SK-N-SH treated with all-trans-retinoic acid at 6 μM for 48 hours (cell line): Measurements from ENCODE around the gene AMDHD2.

Source experiments
- ATAC-seq: fragments of 200-7000 bp; cut with Tn5 transposase; 3 replicates; pipeline ENCODE4 v1.9.1; 2020; ENCODE audit warnings: mild to moderate bottlenecking, moderate library complexity
- ARNTL ChIP-seq: fragments of 450-650 bp; formaldehyde crosslinking; IDR thresholded peaks from 2 replicates; pipeline ENCODE4 v1.5.0; 2020; ENCODE audit warnings: low read depth, mild to moderate bottlenecking, moderate library complexity, borderline replicate concordance
- CSDC2 ChIP-seq: fragments of 250-450 bp; sonication (Bioruptor Pico); IDR thresholded peaks from 2 replicates; pipeline ENCODE4 v1.5.0; 2020; ENCODE audit warnings: mild to moderate bottlenecking, moderate library complexity
- GLIS3 ChIP-seq: fragments of 250-450 bp; sonication (Bioruptor Pico); IDR thresholded peaks from 2 replicates; pipeline ENCODE4 v1.5.0; 2020; ENCODE audit warnings: mild to moderate bottlenecking, moderate library complexity
- ISL1 ChIP-seq: fragments of 250-450 bp; sonication (Bioruptor Pico); IDR thresholded peaks from 2 replicates; pipeline ENCODE4 v2.1.2; 2022; ENCODE audit warnings: mild to moderate bottlenecking, moderate library complexity
- OSR1 ChIP-seq: fragments of 250-450 bp; sonication (Bioruptor Pico); IDR thresholded peaks from 2 replicates; pipeline ENCODE4 v1.8.0; 2022; ENCODE audit warnings: moderate library complexity, mild to moderate bottlenecking, inconsistent platforms
- PPARA ChIP-seq: fragments of 250-450 bp; sonication (Bioruptor Pico); IDR thresholded peaks from 2 replicates; pipeline ENCODE4 v1.5.0; 2020; ENCODE audit warnings: mild to moderate bottlenecking, borderline replicate concordance
- RARB ChIP-seq: fragments of 250-450 bp; sonication (Bioruptor Pico); IDR thresholded peaks from 2 replicates; pipeline ENCODE4 v1.8.0; 2021; ENCODE audit warnings: mild to moderate bottlenecking, moderate library complexity
- SNAI2 ChIP-seq: fragments of 250-450 bp; sonication (Bioruptor Pico); IDR thresholded peaks from 2 replicates; pipeline ENCODE4 v1.5.0; 2020; ENCODE audit warnings: mild to moderate bottlenecking, moderate library complexity
- TOX ChIP-seq: fragments of 250-450 bp; sonication (Bioruptor Pico); IDR thresholded peaks from 2 replicates; pipeline ENCODE4 v1.8.0; 2021; ENCODE audit warnings: mild to moderate bottlenecking, moderate library complexity, borderline replicate concordance
- ZC3H10 ChIP-seq: fragments of 250-450 bp; sonication (Bioruptor Pico); IDR thresholded peaks from 2 replicates; pipeline ENCODE4 v1.5.1; 2021; ENCODE audit warnings: mild to moderate bottlenecking, moderate library complexity
- ZFP3 ChIP-seq: fragments of 250-450 bp; sonication (Bioruptor Pico); IDR thresholded peaks from 2 replicates; pipeline ENCODE4 v1.5.0; 2020; ENCODE audit warnings: mild to moderate bottlenecking, moderate library complexity
- ZFP30 ChIP-seq: fragments of 450-650 bp; formaldehyde crosslinking; IDR thresholded peaks from 2 replicates; pipeline ENCODE4 v1.5.0; 2022; ENCODE audit warnings: mild to moderate bottlenecking, moderate library complexity
- ZNF70 ChIP-seq: fragments of 450-650 bp; formaldehyde crosslinking; IDR thresholded peaks from 2 replicates; pipeline ENCODE4 v1.5.0; 2020; ENCODE audit warnings: mild to moderate bottlenecking, moderate library complexity
- ZNF8 ChIP-seq: fragments of 450-650 bp; formaldehyde crosslinking; IDR thresholded peaks from 2 replicates; pipeline ENCODE4 v1.5.0; 2020; ENCODE audit warnings: mild to moderate bottlenecking, moderate library complexity
- TF ChIP-seq, protein P1 (sequence below): fragments of 250-450 bp; sonication (Bioruptor Pico); IDR thresholded peaks from 2 replicates; pipeline ENCODE4 v1.8.0; 2020; ENCODE audit warnings: mild to moderate bottlenecking, moderate library complexity, borderline replicate concordance
- TF ChIP-seq, protein P2 (sequence below): fragments of 250-450 bp; sonication (Bioruptor Pico); IDR thresholded peaks from 2 replicates; pipeline ENCODE4 v1.5.1; 2020; ENCODE audit warnings: low read depth, mild to moderate bottlenecking, moderate library complexity
- TF ChIP-seq, protein P3 (sequence below): fragments of 250-450 bp; sonication (Bioruptor Pico); IDR thresholded peaks from 2 replicates; pipeline ENCODE4 v1.5.1; 2021; ENCODE audit warnings: mild to moderate bottlenecking, moderate library complexity
- TF ChIP-seq, protein P4 (sequence below): fragments of 250-450 bp; sonication (Bioruptor Pico); IDR thresholded peaks from 2 replicates; pipeline ENCODE4 v1.5.0; 2020; ENCODE audit warnings: mild to moderate bottlenecking, moderate library complexity
- TF ChIP-seq, protein P5 (sequence below): fragments of 250-450 bp; sonication (Bioruptor Pico); IDR thresholded peaks from 2 replicates; pipeline ENCODE4 v1.8.0; 2021; ENCODE audit warnings: low read depth, mild to moderate bottlenecking, moderate library complexity, borderline replicate concordance

The AMDHD2 gene

DNA sequence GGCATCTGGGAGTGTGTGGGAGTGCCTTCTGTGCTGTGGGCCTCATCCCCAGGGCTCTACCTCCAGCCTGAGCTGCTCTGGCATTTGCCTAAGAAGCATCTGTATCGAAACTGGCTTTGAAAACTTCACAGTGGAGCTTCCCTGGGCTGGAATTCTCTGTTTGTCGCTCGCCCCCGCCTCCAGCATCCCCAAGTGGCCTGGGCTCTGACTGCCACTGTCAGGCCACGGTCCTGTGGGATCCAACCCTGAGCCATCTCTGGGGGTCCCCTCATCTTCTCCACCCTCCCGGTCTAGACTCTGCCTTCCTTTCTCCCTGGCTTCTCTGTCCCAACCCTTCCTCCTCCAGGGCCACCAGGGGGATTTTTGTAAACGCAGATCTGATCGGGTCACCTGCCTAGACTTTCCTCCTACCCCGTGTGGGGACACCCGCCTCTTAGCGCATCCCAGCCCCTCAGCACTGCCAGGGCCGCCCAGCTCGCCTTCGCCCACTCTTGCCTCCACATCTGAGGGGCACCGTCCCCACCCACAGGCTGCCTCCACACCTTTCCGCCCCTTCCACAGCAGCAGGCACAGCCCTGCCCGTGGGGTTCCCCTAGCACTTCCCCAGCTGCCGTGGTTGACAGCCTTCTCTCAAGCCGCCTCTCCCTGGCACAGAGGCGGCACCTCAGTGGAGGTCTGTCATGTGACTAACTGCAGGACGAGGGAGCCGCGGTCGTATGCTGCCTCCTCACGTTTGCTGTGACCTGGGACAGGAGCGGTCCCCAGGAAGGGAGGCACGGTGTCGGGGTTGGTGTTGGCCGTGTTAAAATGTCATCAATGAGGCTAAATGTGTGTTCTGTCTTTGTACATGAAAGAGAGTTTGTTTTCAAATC lies 33.3 kb upstream of the AMDHD2 start (continued):
- TF ChIP-seq, protein P1, sequence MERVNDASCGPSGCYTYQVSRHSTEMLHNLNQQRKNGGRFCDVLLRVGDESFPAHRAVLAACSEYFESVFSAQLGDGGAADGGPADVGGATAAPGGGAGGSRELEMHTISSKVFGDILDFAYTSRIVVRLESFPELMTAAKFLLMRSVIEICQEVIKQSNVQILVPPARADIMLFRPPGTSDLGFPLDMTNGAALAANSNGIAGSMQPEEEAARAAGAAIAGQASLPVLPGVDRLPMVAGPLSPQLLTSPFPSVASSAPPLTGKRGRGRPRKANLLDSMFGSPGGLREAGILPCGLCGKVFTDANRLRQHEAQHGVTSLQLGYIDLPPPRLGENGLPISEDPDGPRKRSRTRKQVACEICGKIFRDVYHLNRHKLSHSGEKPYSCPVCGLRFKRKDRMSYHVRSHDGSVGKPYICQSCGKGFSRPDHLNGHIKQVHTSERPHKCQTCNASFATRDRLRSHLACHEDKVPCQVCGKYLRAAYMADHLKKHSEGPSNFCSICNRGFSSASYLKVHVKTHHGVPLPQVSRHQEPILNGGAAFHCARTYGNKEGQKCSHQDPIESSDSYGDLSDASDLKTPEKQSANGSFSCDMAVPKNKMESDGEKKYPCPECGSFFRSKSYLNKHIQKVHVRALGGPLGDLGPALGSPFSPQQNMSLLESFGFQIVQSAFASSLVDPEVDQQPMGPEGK (CRISPR knock-in tag), result no peak
- TF ChIP-seq ISL1 (CRISPR knock-in tag) (no peak), GLIS3 (CRISPR knock-in tag) (no peak), ZNF70 (no peak), OSR1 (CRISPR knock-in tag) (no peak), CSDC2 (no peak)
- TF ChIP-seq, protein P2, sequence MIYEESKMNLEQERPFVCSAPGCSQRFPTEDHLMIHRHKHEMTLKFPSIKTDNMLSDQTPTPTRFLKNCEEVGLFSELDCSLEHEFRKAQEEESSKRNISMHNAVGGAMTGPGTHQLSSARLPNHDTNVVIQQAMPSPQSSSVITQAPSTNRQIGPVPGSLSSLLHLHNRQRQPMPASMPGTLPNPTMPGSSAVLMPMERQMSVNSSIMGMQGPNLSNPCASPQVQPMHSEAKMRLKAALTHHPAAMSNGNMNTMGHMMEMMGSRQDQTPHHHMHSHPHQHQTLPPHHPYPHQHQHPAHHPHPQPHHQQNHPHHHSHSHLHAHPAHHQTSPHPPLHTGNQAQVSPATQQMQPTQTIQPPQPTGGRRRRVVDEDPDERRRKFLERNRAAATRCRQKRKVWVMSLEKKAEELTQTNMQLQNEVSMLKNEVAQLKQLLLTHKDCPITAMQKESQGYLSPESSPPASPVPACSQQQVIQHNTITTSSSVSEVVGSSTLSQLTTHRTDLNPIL (CRISPR knock-in tag), result no peak
- TF ChIP-seq, protein P3, sequence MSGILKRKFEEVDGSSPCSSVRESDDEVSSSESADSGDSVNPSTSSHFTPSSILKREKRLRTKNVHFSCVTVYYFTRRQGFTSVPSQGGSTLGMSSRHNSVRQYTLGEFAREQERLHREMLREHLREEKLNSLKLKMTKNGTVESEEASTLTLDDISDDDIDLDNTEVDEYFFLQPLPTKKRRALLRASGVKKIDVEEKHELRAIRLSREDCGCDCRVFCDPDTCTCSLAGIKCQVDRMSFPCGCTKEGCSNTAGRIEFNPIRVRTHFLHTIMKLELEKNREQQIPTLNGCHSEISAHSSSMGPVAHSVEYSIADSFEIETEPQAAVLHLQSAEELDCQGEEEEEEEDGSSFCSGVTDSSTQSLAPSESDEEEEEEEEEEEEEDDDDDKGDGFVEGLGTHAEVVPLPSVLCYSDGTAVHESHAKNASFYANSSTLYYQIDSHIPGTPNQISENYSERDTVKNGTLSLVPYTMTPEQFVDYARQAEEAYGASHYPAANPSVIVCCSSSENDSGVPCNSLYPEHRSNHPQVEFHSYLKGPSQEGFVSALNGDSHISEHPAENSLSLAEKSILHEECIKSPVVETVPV, result no peak

DNA sequence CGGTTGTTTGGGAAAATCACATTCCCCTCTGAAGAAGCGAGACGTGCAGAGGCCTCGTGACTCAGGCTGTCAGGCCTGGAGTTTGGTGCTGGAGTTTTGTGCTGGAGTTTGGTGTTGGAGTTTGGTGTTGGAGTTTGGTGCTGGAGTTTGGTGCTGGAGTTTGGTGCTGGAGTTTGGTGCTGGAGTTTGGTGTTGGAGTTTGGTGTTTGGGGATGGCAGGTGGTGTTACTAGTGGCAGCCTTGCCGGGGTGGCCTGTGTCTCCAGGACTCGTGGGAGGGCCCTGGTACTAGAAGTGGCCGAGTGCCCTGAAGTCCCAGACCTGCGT lies 32.7 kb upstream of the AMDHD2 start:
- TF ChIP-seq OSR1 (CRISPR knock-in tag) (no peak), ZFP30 (CRISPR knock-in tag) (no peak), SNAI2 (CRISPR knock-in tag) (no peak), RARB (CRISPR knock-in tag) (no peak), ZFP3 (CRISPR knock-in tag) (no peak), TOX (CRISPR knock-in tag) (no peak)
- TF ChIP-seq, protein P4, sequence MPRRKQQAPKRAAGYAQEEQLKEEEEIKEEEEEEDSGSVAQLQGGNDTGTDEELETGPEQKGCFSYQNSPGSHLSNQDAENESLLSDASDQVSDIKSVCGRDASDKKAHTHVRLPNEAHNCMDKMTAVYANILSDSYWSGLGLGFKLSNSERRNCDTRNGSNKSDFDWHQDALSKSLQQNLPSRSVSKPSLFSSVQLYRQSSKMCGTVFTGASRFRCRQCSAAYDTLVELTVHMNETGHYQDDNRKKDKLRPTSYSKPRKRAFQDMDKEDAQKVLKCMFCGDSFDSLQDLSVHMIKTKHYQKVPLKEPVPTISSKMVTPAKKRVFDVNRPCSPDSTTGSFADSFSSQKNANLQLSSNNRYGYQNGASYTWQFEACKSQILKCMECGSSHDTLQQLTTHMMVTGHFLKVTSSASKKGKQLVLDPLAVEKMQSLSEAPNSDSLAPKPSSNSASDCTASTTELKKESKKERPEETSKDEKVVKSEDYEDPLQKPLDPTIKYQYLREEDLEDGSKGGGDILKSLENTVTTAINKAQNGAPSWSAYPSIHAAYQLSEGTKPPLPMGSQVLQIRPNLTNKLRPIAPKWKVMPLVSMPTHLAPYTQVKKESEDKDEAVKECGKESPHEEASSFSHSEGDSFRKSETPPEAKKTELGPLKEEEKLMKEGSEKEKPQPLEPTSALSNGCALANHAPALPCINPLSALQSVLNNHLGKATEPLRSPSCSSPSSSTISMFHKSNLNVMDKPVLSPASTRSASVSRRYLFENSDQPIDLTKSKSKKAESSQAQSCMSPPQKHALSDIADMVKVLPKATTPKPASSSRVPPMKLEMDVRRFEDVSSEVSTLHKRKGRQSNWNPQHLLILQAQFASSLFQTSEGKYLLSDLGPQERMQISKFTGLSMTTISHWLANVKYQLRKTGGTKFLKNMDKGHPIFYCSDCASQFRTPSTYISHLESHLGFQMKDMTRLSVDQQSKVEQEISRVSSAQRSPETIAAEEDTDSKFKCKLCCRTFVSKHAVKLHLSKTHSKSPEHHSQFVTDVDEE (CRISPR knock-in tag), result no peak
- TF ChIP-seq, protein P5, sequence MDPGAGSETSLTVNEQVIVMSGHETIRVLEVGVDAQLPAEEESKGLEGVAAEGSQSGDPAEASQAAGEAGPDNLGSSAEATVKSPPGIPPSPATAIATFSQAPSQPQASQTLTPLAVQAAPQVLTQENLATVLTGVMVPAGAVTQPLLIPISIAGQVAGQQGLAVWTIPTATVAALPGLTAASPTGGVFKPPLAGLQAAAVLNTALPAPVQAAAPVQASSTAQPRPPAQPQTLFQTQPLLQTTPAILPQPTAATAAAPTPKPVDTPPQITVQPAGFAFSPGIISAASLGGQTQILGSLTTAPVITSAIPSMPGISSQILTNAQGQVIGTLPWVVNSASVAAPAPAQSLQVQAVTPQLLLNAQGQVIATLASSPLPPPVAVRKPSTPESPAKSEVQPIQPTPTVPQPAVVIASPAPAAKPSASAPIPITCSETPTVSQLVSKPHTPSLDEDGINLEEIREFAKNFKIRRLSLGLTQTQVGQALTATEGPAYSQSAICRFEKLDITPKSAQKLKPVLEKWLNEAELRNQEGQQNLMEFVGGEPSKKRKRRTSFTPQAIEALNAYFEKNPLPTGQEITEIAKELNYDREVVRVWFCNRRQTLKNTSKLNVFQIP (CRISPR knock-in tag), result no peak
- ATAC-seq, result no peak

DNA sequence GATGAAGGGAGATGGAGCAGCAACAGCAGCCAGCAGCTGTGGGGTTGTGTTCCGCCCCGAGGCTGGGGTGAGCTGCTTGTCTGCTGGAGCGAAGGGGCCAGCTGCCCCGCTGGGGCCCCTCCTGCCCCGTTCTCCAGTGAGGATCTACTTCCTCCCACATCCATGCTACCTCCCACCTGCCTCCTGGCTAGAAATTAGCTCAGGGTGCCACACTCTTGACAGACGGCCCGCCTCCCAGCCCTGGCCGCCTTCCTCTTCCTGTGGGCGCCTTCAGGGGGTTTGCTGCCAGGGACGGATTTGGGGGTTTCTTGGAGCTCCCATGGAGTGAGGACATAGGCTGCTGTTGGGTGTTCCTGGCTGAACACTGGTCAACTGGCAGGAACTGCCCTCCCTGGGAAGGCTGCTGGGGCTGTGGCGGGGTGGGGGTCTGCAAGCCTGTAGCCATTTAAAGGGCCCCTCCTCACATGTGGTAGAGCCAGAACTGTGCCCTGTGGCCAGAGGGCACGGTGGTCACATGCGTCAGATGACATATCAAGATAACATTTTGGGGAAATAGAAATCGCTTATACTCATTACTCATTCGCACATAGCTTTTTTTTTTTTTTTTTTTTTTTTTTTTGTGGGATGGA lies 32.2 kb upstream of the AMDHD2 start:
- TF ChIP-seq CSDC2 (no peak), SNAI2 (CRISPR knock-in tag) (no peak), ARNTL (CRISPR knock-in tag) (no peak), PPARA (CRISPR knock-in tag) (no peak), ZNF8 (CRISPR knock-in tag) (no peak), ZC3H10 (CRISPR knock-in tag) (no peak)
- TF ChIP-seq, protein P4 (CRISPR knock-in tag), result no peak
- no peak for ATAC-seq
